Measurements from ENCODE around the gene BEST4. TPM values are rescaled to one million over a fixed set of nuclear protein-coding genes. Genes with fewer than 3 reads are reported as not detected.

The BEST4 gene
- total RNA-seq, 2 donors from 2014 or later, result 1.1 to 1.4 TPM

Other genes with a start within 250 kb of the BEST4 start
- 1 to 10 TPM; 2.6 to 2.8 TPM for gene TMEM53, start 113.7 kb downstream of the BEST4 start, total RNA-seq
- 10 to 100 TPM; 53.0 to 56.8 TPM for gene ARMH1, start 113.5 kb downstream of the BEST4 start, total RNA-seq
- gene RNU5D-1, start 57.0 kb downstream of the BEST4 start, total RNA-seq, result not detected
- 1 to 10 TPM; 1.4 to 1.7 TPM for gene KIF2C, start 48.3 kb downstream of the BEST4 start, total RNA-seq
- gene RPS8, start 12.6 kb downstream of the BEST4 start, total RNA-seq, result 1,000 to 10,000 TPM; 2,841 to 3,014 TPM
- gene PLK3, start 12.2 kb upstream of the BEST4 start, total RNA-seq, result 100 to 1,000 TPM; 389 to 523 TPM
- 1 to 10 TPM; 5.5 to 6.2 TPM for gene DYNLT4, start 19.2 kb upstream of the BEST4 start, total RNA-seq
- 10 to 100 TPM; 43.1 to 56.6 TPM for gene BTBD19, start 20.4 kb upstream of the BEST4 start, total RNA-seq
- gene PTCH2, start 55.1 kb upstream of the BEST4 start, total RNA-seq, result 1 to 10 TPM; 1.6 to 1.7 TPM
- gene EIF2B3, start 198.4 kb upstream of the BEST4 start, total RNA-seq, result 10 to 100 TPM in 1 of 2 donors, 1 to 10 TPM in 1; 9.0 to 13.0 TPM
- gene HECTD3, start 223.2 kb upstream of the BEST4 start, total RNA-seq, result 10 to 100 TPM; 39.2 to 45.5 TPM
- gene UROD, start 224.1 kb upstream of the BEST4 start, total RNA-seq, result 10 to 100 TPM; 47.8 to 51.9 TPM